ENCODE measurements around the gene TMC7. TPM values are rescaled to one million over a fixed set of nuclear protein-coding genes. Genes with fewer than 3 reads are reported as not detected.

TMC7 gene
- total and polyA plus RNA-seq, 2 of the 13 experiments (the other 11 are each of a cell fraction or from before 2014, with no cell fraction given) = 1.2 to 5.1 TPM

DNA sequence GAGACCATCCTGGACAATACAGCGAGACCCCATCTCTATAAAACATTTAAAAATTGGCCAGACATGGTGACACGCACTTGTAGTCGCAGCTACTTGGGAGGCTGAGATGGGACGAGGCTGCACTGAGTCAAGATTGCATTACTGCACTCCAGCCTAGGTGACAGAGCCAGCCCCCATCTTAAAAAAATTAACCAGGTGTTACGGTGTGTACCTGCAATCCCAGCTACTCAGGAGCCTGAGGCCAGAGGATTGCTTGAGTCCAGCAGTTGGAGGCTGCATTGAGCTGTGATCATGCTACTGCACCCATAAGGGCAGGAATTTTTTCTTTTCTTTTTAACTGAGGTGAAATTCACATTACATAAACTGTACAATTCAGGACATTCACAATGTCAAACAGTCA lies 16.9 kb upstream of the TMC7 start:
- WGBS (ENCODE audit: low lambda C conversion rate) = 79% methylated on average over 5 of the region's 5 CpGs
- no peak for TF ChIP-seq ZNF326 (CRISPR knock-in tag; IDR thresholded peaks at IDR 0.05; ENCODE audit: borderline replicate concordance)
- TF ChIP-seq, protein P1, sequence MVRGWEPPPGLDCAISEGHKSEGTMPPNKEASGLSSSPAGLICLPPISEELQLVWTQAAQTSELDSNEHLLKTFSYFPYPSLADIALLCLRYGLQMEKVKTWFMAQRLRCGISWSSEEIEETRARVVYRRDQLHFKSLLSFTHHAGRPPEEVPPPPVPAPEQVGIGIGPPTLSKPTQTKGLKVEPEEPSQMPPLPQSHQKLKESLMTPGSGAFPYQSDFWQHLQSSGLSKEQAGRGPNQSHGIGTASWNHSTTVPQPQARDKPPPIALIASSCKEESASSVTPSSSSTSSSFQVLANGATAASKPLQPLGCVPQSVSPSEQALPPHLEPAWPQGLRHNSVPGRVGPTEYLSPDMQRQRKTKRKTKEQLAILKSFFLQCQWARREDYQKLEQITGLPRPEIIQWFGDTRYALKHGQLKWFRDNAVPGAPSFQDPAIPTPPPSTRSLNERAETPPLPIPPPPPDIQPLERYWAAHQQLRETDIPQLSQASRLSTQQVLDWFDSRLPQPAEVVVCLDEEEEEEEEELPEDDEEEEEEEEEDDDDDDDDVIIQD (CRISPR knock-in tag; IDR thresholded peaks at IDR 0.05; ENCODE audit: low read depth) = no peak
- no peak for TF ChIP-seq ARID2 (CRISPR knock-in tag; IDR thresholded peaks at IDR 0.05; ENCODE audit: borderline replicate concordance)
- TF ChIP-seq, protein P2, sequence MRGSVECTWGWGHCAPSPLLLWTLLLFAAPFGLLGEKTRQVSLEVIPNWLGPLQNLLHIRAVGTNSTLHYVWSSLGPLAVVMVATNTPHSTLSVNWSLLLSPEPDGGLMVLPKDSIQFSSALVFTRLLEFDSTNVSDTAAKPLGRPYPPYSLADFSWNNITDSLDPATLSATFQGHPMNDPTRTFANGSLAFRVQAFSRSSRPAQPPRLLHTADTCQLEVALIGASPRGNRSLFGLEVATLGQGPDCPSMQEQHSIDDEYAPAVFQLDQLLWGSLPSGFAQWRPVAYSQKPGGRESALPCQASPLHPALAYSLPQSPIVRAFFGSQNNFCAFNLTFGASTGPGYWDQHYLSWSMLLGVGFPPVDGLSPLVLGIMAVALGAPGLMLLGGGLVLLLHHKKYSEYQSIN (CRISPR knock-in tag; IDR thresholded peaks at IDR 0.05; ENCODE audit: borderline replicate concordance) = no peak
- TF ChIP-seq, protein P3, sequence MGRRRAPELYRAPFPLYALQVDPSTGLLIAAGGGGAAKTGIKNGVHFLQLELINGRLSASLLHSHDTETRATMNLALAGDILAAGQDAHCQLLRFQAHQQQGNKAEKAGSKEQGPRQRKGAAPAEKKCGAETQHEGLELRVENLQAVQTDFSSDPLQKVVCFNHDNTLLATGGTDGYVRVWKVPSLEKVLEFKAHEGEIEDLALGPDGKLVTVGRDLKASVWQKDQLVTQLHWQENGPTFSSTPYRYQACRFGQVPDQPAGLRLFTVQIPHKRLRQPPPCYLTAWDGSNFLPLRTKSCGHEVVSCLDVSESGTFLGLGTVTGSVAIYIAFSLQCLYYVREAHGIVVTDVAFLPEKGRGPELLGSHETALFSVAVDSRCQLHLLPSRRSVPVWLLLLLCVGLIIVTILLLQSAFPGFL (CRISPR knock-in tag; IDR thresholded peaks at IDR 0.05) = no peak
- no peak for TF ChIP-seq ZNF337 (CRISPR knock-in tag; IDR thresholded peaks at IDR 0.05; ENCODE audit: borderline replicate concordance, low read depth)
- TF ChIP-seq ZEB1 (IDR thresholded peaks at IDR 0.05; ENCODE audit: insufficient replicate concordance, low read depth) = no peak
- TF ChIP-seq ZFP82 (CRISPR knock-in tag; IDR thresholded peaks at IDR 0.05; ENCODE audit: borderline replicate concordance) = no peak
- TF ChIP-seq HOXA9 (CRISPR knock-in tag; IDR thresholded peaks at IDR 0.05; ENCODE audit: borderline replicate concordance) = no peak
- TF ChIP-seq ZNF577 (CRISPR knock-in tag; IDR thresholded peaks at IDR 0.05; ENCODE audit: borderline replicate concordance, low read depth) = no peak
- TF ChIP-seq, protein P4, sequence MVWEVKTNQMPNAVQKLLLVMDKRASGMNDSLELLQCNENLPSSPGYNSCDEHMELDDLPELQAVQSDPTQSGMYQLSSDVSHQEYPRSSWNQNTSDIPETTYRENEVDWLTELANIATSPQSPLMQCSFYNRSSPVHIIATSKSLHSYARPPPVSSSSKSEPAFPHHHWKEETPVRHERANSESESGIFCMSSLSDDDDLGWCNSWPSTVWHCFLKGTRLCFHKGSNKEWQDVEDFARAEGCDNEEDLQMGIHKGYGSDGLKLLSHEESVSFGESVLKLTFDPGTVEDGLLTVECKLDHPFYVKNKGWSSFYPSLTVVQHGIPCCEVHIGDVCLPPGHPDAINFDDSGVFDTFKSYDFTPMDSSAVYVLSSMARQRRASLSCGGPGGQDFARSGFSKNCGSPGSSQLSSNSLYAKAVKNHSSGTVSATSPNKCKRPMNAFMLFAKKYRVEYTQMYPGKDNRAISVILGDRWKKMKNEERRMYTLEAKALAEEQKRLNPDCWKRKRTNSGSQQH (CRISPR knock-in tag; IDR thresholded peaks at IDR 0.05; ENCODE audit: low read depth) = no peak
- no peak for TF ChIP-seq TCF7L2 (IDR thresholded peaks at IDR 0.05; ENCODE audit: low read depth, low read length)
- no peak for TF ChIP-seq SRSF4 (IDR thresholded peaks at IDR 0.05; ENCODE audit: low read depth, low read length, poor library complexity, severe bottlenecking)
- no peak for TF ChIP-seq ZNF234 (CRISPR knock-in tag; conservative IDR thresholded peaks at IDR 0.05)
- TF ChIP-seq XRCC5 (optimal IDR thresholded peaks at IDR 0.05; ENCODE audit: low read length) = no peak
- no peak for TF ChIP-seq FOXK1 (CRISPR knock-in tag; IDR thresholded peaks at IDR 0.05; ENCODE audit: borderline replicate concordance, low read depth)
- TF ChIP-seq ZNF724P (CRISPR knock-in tag; IDR thresholded peaks at IDR 0.05; ENCODE audit: borderline replicate concordance) = no peak
- Histone ChIP-seq H3K9me3 (ENCODE audit: low read length) (no peaks in the 10 kb centered on the region), H4K20me1 (ENCODE audit: insufficient read depth, low read length) (no peaks in the 10 kb centered on the region), H3K4me1 (ENCODE audit: insufficient read depth, low read length) (peaks cover 12% of the 10 kb centered on the region), H3K27ac (ENCODE audit: extremely low read length, insufficient read depth, low read length) (no peak overlapping the region), H3K4me3 (replicated peaks in 1 of 3; ENCODE audit: insufficient read depth in 1 of 3, low read depth in 2 of 3, low read length in 3 of 3) (no peak overlapping the region), H3K27me3 (ENCODE audit: control insufficient read depth in 1 of 2, insufficient read depth in 2 of 2, low read length in 2 of 2) (peaks cover 1 to 7% of the 10 kb centered on the region in 2 experiments; a peak in 3 of 5 replicates), H3K4me2 (ENCODE audit: low read depth, low read length) (no peak overlapping the region), H3K36me3 (replicated peaks in 1 of 2; ENCODE audit: control insufficient read depth in 1 of 2, insufficient read depth in 2 of 2, low read length in 2 of 2) (no peaks in the 10 kb centered on the region), H3K9ac (ENCODE audit: insufficient read depth, low read depth, low read length) (no peak overlapping the region), H2AFZ (ENCODE audit: low read length) (no peak overlapping the region), H3K79me2 (ENCODE audit: insufficient read depth, low read length) (no peaks in the 10 kb centered on the region)
- no TSS peak for BruUV-seq (replicated peaks)
- FAIRE-seq = no peak
- in situ Hi-C loops (cut with HindIII; ENCODE audit: extremely low pct_ligation_motif_present, low pct_unique_long_range_greater_than_20kb) (loop anchor here (10.0 kb wide), 1 partner anchor 62 kb away; no protein-coding TSS in a partner anchor), intact Hi-C loops (cut with micrococcal nuclease; ENCODE audit: unreplicated experiment) (loop anchor here (5.0 kb wide), 1 partner anchor 54 kb away; no protein-coding TSS in a partner anchor)
- DNase-seq (ENCODE audit: low spot score) = no peak
- ChIA-PET CTCF (ENCODE audit: low intra/inter-chr PET ratio, low total read pairs) (no interaction called here), POLR2A (interaction anchor here (1.0 kb wide), 1 partner anchor 100 kb away, joined by 3 read pairs; the partner anchor contains the start of gene COQ7)
- ATAC-seq = no peak
